A549 (cell line): ENCODE measurements around the gene IGFL2. TPM values are rescaled to one million over a fixed set of nuclear protein-coding genes. Genes with fewer than 3 reads are reported as not detected.
"Not testable (repeated sequence)": the region's sequence is repeated elsewhere in the genome, so short reads cannot be mapped to it uniquely, and the experiment has no call there.

Experiments
- ATAC-seq, 2 experiments: fragments of 200-7000 bp in 1 of 2; fragments of >200 bp in 1 of 2; cut with Nextera tagmentation in 1 of 2; cut with Tn5 transposase in 1 of 2; 3 replicates each; pipeline versions ENCODE4 v1.8.0 to v1.9.1; 2018 to 2020; ENCODE audit warnings: mild to moderate bottlenecking in 1 of 2, moderate library complexity in 1 of 2
- CTCF ChIA-PET: fragments of 300-600 bp; sonication (Branson Sonifier 250); formaldehyde crosslinking; extraction: SDS; loops from one replicate; lab custom pipeline; 2021; ENCODE audit warnings: antibody characterized with exemption, inconsistent platforms; lab: Yijun Ruan, JAX
- POLR2A ChIA-PET: fragments of 350-600 bp; formaldehyde crosslinking; extraction: SDS; loops from one replicate; lab custom pipeline; 2021; ENCODE audit warnings: antibody characterized with exemption, inconsistent platforms; lab: Yijun Ruan, JAX
- DNase-seq, 2 experiments: peaks; one replicate each; pipeline versions ENCODE4 v3.0.0 to v3.0.0-alpha.2; 2011 to 2016; ENCODE audit warnings: low read depth in 1 of 2, low spot score in 1 of 2
- FAIRE-seq: peaks from 2 replicates; lab custom pipeline; 2011; peaks lifted over from hg19 to GRCh38; lab: Jason Lieb, UNC
- H3K27ac ChIP-seq, 2 experiments: fragments of >200 bp; sonication (Bioruptor Twin); formaldehyde crosslinking; 3 replicates each; pipeline ENCODE4 v1.5.1; 2016 to 2017
- H3K4me1 ChIP-seq: fragments of >200 bp; sonication (Bioruptor Twin); formaldehyde crosslinking; 3 replicates; pipeline ENCODE4 v1.6.1; 2016
- H3K4me2 ChIP-seq: fragments of >200 bp; sonication (Bioruptor Twin); formaldehyde crosslinking; 3 replicates; pipeline ENCODE4 v1.6.1; 2016
- H3K4me3 ChIP-seq: fragments of >200 bp; sonication (Bioruptor Twin); formaldehyde crosslinking; 3 replicates; pipeline ENCODE4 v1.5.1; 2016
- H3K9me3 ChIP-seq: fragments of >200 bp; sonication (Bioruptor Twin); formaldehyde crosslinking; 3 replicates; pipeline ENCODE4 v1.6.1; 2016
- BHLHE40 ChIP-seq: IDR thresholded peaks from 2 replicates; pipeline ENCODE4 v1.6.1; 2012; ENCODE audit warnings: low read depth, low read length, inconsistent platforms
- CEBPB ChIP-seq, 2 experiments: fragments of >200 bp in 1 of 2; sonication (Bioruptor Twin) in 1 of 2; formaldehyde crosslinking in 1 of 2; IDR thresholded peaks; 2 replicates each; pipeline ENCODE4 v1.6.1; 2012 to 2016
- E2F6 ChIP-seq: IDR thresholded peaks from 2 replicates; pipeline ENCODE4 v1.6.1; 2012; ENCODE audit warnings: low read depth, borderline replicate concordance
- EHF ChIP-seq: fragments of 250-450 bp; sonication (Bioruptor Pico); IDR thresholded peaks from 2 replicates; pipeline ENCODE4 v1.5.0; 2020; ENCODE audit warnings: mild to moderate bottlenecking
- EHMT2 ChIP-seq: fragments of 200-600 bp; sonication (generic); IDR thresholded peaks from 2 replicates; pipeline ENCODE4 v1.6.1; 2016; ENCODE audit warnings: antibody characterized with exemption, low read depth, mild to moderate bottlenecking, moderate library complexity
- EP300 ChIP-seq, 2 experiments: fragments of >200 bp; sonication (Bioruptor Twin); formaldehyde crosslinking; IDR thresholded peaks; 2 replicates in 1 of 2; 3 replicates in 1 of 2; pipeline ENCODE4 v1.6.1; 2016 to 2017
- FOSL2 ChIP-seq, 2 experiments: fragments of 450-650 bp in 1 of 2; fragments of >200 bp in 1 of 2; sonication (Bioruptor Twin) in 1 of 2; formaldehyde crosslinking; IDR thresholded peaks; 2 replicates each; pipeline versions ENCODE4 v1.5.0 to v1.6.1; 2016 to 2020; ENCODE audit warnings: mild to moderate bottlenecking in 1 of 2, moderate library complexity in 1 of 2
- GATA3 ChIP-seq: IDR thresholded peaks from 2 replicates; pipeline ENCODE4 v1.6.1; 2012; ENCODE audit warnings: borderline replicate concordance
- HES2 ChIP-seq: fragments of >200 bp; sonication (Bioruptor Twin); formaldehyde crosslinking; IDR thresholded peaks from 2 replicates; pipeline ENCODE4 v1.6.1; 2016
- HOXB5 ChIP-seq: fragments of 250-450 bp; sonication (Bioruptor Pico); IDR thresholded peaks from 2 replicates; pipeline ENCODE4 v1.5.0; 2020; ENCODE audit warnings: mild to moderate bottlenecking, moderate library complexity
- JUNB ChIP-seq: fragments of >200 bp; sonication (Bioruptor Twin); formaldehyde crosslinking; IDR thresholded peaks from 2 replicates; pipeline ENCODE4 v1.6.1; 2016
- MAFK ChIP-seq: fragments of 450-650 bp; IDR thresholded peaks from 2 replicates; pipeline ENCODE4 v1.6.1; 2014; ENCODE audit not compliant: partially characterized antibody
- MAX ChIP-seq: IDR thresholded peaks from 2 replicates; pipeline ENCODE4 v1.6.1; 2012
- NFE2L2 ChIP-seq: fragments of 150-350 bp; conservative IDR thresholded peaks from 2 replicates; pipeline ENCODE4 v1.6.1; 2014; ENCODE audit warnings: low read length
- NR3C1 ChIP-seq: fragments of >200 bp; sonication (Bioruptor Twin); formaldehyde crosslinking; IDR thresholded peaks from 3 replicates; pipeline ENCODE4 v1.6.1; 2017
- ZFP36 ChIP-seq: fragments of 450-650 bp; IDR thresholded peaks from 2 replicates; pipeline ENCODE4 v1.6.1; 2014; ENCODE audit warnings: borderline replicate concordance; ENCODE audit not compliant: partially characterized antibody
- ZNF302 ChIP-seq: fragments of 250-450 bp; sonication (Bioruptor Pico); IDR thresholded peaks from 2 replicates; pipeline ENCODE4 v1.9.0; 2021; ENCODE audit warnings: inconsistent platforms, mild to moderate bottlenecking, moderate library complexity
- WGBS: methylation state at CpG from one replicate; pipeline ENCODE4 v1.1.6; 2017; ENCODE audit errors: missing lambda C conversion rate; 5-methylcytosine and 5-hydroxymethylcytosine counted together
- polyA plus RNA-seq, 4 experiments: library from polyadenylated mRNA; depleted of rRNA in 3 of 4; stranded (reverse); fragments of >200 nt; fragmentation: RNase III in 1 of 4; extraction: RNeasy Plus Mini Kit Qiagen cat#74134 plus additional on column Dnase treatment in 1 of 4; gene quantifications; 2 replicates in 3 of 4; 3 replicates in 1 of 4; pipeline ENCODE4 v1.2.3, GENCODE V29; 2011 to 2017

The IGFL2 gene
- polyA plus RNA-seq, 2 of the 4 experiments (the other 2 are of a cell fraction): 0.78 to 1.1 TPM

GRCh38 chr19:46181388-46181779 is 33.3 kb downstream of the IGFL2 start:
- ChIA-PET CTCF (interaction anchor here (0.7 to 5.3 kb wide), 5 partner anchors 84 to 156 kb away, joined by 3 to 38 read pairs (median 5); no protein-coding TSS in a partner anchor), POLR2A (interaction anchor here (0.7 to 1.4 kb wide), 4 partner anchors 10 to 41 kb away, joined by 3 to 4 read pairs (median 4); no protein-coding TSS in a partner anchor)
- Histone ChIP-seq H3K9me3 (no peaks in the 10 kb centered on the region), H3K4me2 (peak overlapping the region; percentile 51), H3K27ac (peak overlapping the region; percentile 32 to 70; a peak in 5 of 6 replicates), H3K4me3 (no peak overlapping the region), H3K4me1 (peaks cover 34% of the 10 kb centered on the region)
- TF ChIP-seq CEBPB (IDR thresholded peaks at IDR 0.05): 0 out of 4 replicates have a peak, but pooled peaks of 1 of the 2 experiments have one; percentile 31
- no peak for TF ChIP-seq FOSL2 (IDR thresholded peaks at IDR 0.05)
- TF ChIP-seq FOSL2 (CRISPR knock-in tag; IDR thresholded peaks at IDR 0.05): peak; percentile 7; the same call in 1 of the 2 replicates
- TF ChIP-seq ZFP36: no peak
- FAIRE-seq (no peak), DNase-seq (peak in 1 of 2 experiments; percentile 65), ATAC-seq (peak; percentile 73 to 80)
- 34% methylated on average over 6 of the region's 6 CpGs for WGBS

- H3K4me3 ChIP-seq: no peak overlapping the region
- DNase-seq (no peak), ATAC-seq (no peak), FAIRE-seq (peak; percentile 23)
- no peak overlapping the region for H3K4me2 ChIP-seq
- H3K9me3 ChIP-seq: no peaks in the 10 kb centered on the region
- H3K4me1 ChIP-seq: peaks cover 34% of the 10 kb centered on the region
- peak overlapping the region in 1 of 2 experiments; percentile 58; a peak in 2 of 6 replicates for H3K27ac ChIP-seq
- ChIA-PET POLR2A (no interaction called here), CTCF (interaction anchor here (0.6 to 5.3 kb wide), 5 partner anchors 9 to 154 kb away, joined by 3 to 38 read pairs (median 4); no protein-coding TSS in a partner anchor)
- WGBS: 81% methylated on average over 8 of the region's 8 CpGs
- TF ChIP-seq MAFK (no peak), EHMT2 (no peak), BHLHE40 (no peak), NR3C1 (no peak), JUNB (no peak), GATA3 (no peak), EP300 (IDR thresholded peaks at IDR 0.05) (no peak), EHF (CRISPR knock-in tag) (no peak), HES2 (no peak), HOXB5 (no peak), ZNF302 (CRISPR knock-in tag) (no peak), NFE2L2 (no peak), E2F6 (no peak), MAX (no peak)
These were observed 34.4 kb downstream of the IGFL2 start for GRCh38 chr19:46182476-46182875.

GRCh38 chr19:46184775-46185710 is 37.0 kb downstream of the IGFL2 start:
- WGBS: 81% methylated on average over 6 of the region's 6 CpGs
- POLR2A ChIA-PET: interaction anchor here (0.5 to 1.0 kb wide), 2 partner anchors 108 to 326 kb away, joined by 3 read pairs; no protein-coding TSS in a partner anchor
- not testable (repeated sequence) for ATAC-seq, FAIRE-seq, H3K4me2 ChIP-seq, DNase-seq, H3K4me3 ChIP-seq, H3K9me3 ChIP-seq
- peaks cover 42% of the 10 kb centered on the region for H3K4me1 ChIP-seq
- CTCF ChIA-PET: interaction anchor here (0.9 to 3.9 kb wide), 8 partner anchors 9 to 322 kb away, joined by 3 to 30 read pairs (median 6); no protein-coding TSS in a partner anchor
- peak overlapping the region in 1 of 2 experiments; percentile 65; a peak in 4 of 6 replicates for H3K27ac ChIP-seq
